Endothelial cell (in vitro differentiated cells): ENCODE data around the gene TNIP1. TPM values are rescaled to one million over a fixed set of nuclear protein-coding genes. Genes with fewer than 3 reads are reported as not detected.

Experiments
- DNase-seq: peaks from one replicate; pipeline ENCODE4 v3.0.0; 2021; ENCODE audit warnings: low spot score
- H3K27ac Mint-ChIP-seq: one replicate; pipeline ENCODE4 v1.8.0; 2021; ENCODE audit warnings: mixed read lengths, inconsistent platforms; ENCODE audit not compliant: unreplicated experiment
- H3K27me3 Mint-ChIP-seq: one replicate; pipeline ENCODE4 v1.8.0; 2021; ENCODE audit warnings: mild to moderate bottlenecking, moderate library complexity, mixed read lengths, inconsistent platforms; ENCODE audit not compliant: unreplicated experiment
- H3K36me3 Mint-ChIP-seq: one replicate; pipeline ENCODE4 v1.8.0; 2021; ENCODE audit warnings: mild to moderate bottlenecking, low read depth, mixed read lengths, inconsistent platforms; ENCODE audit not compliant: unreplicated experiment
- H3K4me1 Mint-ChIP-seq: one replicate; pipeline ENCODE4 v1.8.0; 2021; ENCODE audit warnings: mild to moderate bottlenecking, mixed read lengths, inconsistent platforms; ENCODE audit not compliant: unreplicated experiment
- H3K4me3 Mint-ChIP-seq: one replicate; pipeline ENCODE4 v1.8.0; 2021; ENCODE audit warnings: mild to moderate bottlenecking, mixed read lengths, inconsistent platforms; ENCODE audit not compliant: unreplicated experiment
- H3K9me3 Mint-ChIP-seq: one replicate; pipeline ENCODE4 v1.8.0; 2021; ENCODE audit warnings: mixed read lengths, inconsistent platforms; ENCODE audit not compliant: unreplicated experiment
- total RNA-seq: library from RNA; stranded (reverse); fragmentation: NEBNext Ultra II Directional; extraction: Animal tissue kit (Norgen Biotek cat#: 25700); gene quantifications from one replicate; pipeline ENCODE4 v1.2.1, GENCODE V29; 2021; ENCODE audit not compliant: unreplicated experiment
- TF ChIP-seq, protein P1 (sequence below): fragments of 200-600 bp; sonication (generic); IDR thresholded peaks from one replicate; pipeline ENCODE4 v1.5.0; 2021; ENCODE audit warnings: antibody characterized with exemption; ENCODE audit not compliant: unreplicated experiment

The TNIP1 gene
- total RNA-seq, 1 donor from 2014 or later: 76.0 TPM

DNA sequence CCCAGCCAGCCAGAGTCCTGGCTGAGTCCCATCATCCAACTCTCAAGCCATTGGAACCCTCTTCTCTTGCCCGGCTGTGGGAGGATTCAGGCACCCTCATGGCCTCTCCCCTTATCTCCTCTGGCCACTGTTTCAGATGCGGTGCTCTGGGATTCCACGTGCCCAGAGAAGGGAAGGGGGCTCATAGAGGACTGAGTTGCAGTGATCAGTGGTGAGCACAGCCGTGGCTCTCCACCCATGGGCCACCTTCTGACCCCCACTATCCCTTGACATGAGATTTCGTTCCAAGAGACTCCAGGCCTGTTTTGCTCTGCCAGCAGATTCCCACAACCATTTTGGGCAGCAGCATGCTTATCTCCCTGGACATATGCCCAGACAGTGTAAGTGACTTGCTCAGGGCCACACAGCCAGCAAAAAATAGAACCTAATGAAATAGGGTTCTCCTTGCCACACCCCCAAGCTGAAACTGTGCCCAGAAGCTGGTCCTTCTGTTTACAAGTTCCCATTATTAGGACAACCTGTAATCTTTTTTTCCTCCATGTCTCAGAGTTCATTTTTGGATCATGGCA lies 57.7 kb downstream of the TNIP1 start:
- H3K9me3 Mint-ChIP-seq: no peaks in the 10 kb centered on the region
- H3K27me3 Mint-ChIP-seq: peaks cover 7% of the 10 kb centered on the region
- H3K36me3 Mint-ChIP-seq: peaks cover 6% of the 10 kb centered on the region
- no peak overlapping the region for H3K27ac Mint-ChIP-seq
- DNase-seq: no peak
- peaks cover 4% of the 10 kb centered on the region for H3K4me1 Mint-ChIP-seq
- TF ChIP-seq, protein P1, sequence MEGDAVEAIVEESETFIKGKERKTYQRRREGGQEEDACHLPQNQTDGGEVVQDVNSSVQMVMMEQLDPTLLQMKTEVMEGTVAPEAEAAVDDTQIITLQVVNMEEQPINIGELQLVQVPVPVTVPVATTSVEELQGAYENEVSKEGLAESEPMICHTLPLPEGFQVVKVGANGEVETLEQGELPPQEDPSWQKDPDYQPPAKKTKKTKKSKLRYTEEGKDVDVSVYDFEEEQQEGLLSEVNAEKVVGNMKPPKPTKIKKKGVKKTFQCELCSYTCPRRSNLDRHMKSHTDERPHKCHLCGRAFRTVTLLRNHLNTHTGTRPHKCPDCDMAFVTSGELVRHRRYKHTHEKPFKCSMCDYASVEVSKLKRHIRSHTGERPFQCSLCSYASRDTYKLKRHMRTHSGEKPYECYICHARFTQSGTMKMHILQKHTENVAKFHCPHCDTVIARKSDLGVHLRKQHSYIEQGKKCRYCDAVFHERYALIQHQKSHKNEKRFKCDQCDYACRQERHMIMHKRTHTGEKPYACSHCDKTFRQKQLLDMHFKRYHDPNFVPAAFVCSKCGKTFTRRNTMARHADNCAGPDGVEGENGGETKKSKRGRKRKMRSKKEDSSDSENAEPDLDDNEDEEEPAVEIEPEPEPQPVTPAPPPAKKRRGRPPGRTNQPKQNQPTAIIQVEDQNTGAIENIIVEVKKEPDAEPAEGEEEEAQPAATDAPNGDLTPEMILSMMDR: no peak
- no peak overlapping the region for H3K4me3 Mint-ChIP-seq

DNA sequence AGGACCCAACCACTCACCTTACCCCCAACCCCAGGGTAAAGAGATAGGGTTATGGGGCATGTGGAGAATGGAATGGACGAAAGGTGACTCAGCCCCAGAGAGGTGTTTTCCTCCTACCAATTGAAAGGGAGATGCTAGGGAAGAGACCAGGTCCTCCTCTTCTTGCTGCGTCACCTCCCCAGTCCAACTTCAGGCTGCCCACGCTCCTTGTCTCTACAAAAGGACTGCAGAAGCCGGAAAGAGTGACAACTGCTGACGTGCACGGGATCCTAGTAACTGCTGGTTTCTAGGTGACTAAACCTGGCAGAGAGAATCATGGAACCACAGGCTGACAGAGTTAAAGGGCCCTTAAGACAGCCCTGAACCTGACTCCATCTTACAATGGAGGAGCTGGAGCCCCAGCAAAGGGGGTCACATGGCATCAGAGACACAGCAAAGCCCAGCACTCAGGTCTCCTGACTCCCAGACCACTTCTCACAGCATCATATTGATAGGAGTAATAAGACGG lies 58.3 kb downstream of the TNIP1 start:
- DNase-seq: no peak
- no peak overlapping the region for H3K27ac Mint-ChIP-seq
- H3K36me3 Mint-ChIP-seq: peaks cover 5% of the 10 kb centered on the region
- peaks cover 7% of the 10 kb centered on the region for H3K27me3 Mint-ChIP-seq
- no peaks in the 10 kb centered on the region for H3K9me3 Mint-ChIP-seq
- H3K4me3 Mint-ChIP-seq: no peak overlapping the region
- TF ChIP-seq, protein P1: no peak
- peaks cover 4% of the 10 kb centered on the region for H3K4me1 Mint-ChIP-seq

DNA sequence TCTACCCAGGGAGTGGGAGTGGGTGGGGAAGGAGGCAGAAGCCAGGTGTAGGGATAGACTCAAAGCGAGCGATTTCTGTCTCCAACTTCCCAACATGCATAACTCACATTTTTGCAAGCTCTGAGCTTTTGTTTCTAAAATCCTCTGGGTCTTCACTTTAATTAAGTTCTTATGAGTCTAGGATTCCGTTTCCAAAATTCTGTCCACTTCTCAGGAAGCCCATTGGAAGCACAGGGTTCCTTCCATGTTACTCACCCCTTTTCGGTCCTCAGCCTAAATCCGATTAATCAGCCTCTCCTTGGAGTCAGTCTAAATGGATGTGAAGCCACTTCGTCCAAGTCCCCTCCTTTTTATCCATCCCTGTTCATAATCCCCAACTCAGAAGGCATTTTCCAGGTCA lies 59.1 kb downstream of the TNIP1 start:
- DNase-seq: no peak
- Mint-ChIP-seq H3K4me3 (peak overlapping the region; percentile 52), H3K27ac (no peak overlapping the region)

DNA sequence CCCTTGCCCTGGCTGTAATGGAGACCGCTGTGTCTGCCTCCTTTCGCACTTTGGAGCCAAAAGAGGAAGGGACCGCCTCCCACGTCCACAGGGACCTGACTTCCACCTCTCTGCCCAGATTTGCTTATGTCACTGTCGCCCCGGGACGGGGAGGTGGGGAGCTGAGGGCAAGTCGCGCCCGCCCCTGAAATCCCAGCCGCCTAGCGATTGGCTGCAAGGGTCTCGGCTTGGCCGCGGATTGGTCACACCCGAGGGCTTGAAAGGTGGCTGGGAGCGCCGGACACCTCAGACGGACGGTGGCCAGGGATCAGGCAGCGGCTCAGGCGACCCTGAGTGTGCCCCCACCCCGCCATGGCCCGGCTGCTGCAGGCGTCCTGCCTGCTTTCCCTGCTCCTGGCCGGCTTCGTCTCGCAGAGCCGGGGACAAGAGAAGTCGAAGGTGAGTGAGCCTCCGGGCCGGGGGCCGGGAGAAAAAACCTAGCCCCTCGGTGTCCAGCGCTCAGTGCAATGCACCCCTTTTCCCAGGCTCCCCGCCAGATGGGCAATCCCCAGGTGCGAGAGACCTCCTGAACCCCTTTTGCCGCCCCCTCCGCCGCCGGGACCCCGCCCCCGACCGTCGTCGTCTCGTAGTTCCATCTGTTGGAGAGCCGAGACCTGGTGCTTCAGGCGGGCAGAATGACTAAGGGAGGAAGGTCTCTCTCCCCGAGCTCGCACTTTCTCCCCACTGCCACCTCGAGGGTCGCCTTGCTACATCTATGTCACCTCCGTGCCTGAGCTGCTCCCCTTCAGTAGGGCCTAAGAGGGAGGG lies 60.3 kb downstream of the TNIP1 start, which contains the start of gene GPX3:
GPX3 (plus strand) TSS at position 288 of the 807 bp plus-strand sequence; CDS start at position 352, 64 bp downstream.
- no peaks in the 10 kb centered on the region for H3K9me3 Mint-ChIP-seq
- H3K4me3 Mint-ChIP-seq: peak within 1 kb of the TSS; percentile 88
- peaks cover 4% of the 10 kb centered on the region for H3K4me1 Mint-ChIP-seq
- H3K27ac Mint-ChIP-seq: no peak within 1 kb of the TSS
- H3K27me3 Mint-ChIP-seq: peaks cover 7% of the 10 kb centered on the region
- TF ChIP-seq, protein P1: no peak
- DNase-seq: peak; percentile 79
- H3K36me3 Mint-ChIP-seq: no peaks in the 10 kb centered on the region

More for the DNA sequence above, 59.1 kb downstream of the TNIP1 start:
- Mint-ChIP-seq H3K36me3 (peaks cover 5% of the 10 kb centered on the region), H3K27me3 (peaks cover 7% of the 10 kb centered on the region), H3K4me1 (peaks cover 4% of the 10 kb centered on the region), H3K9me3 (no peaks in the 10 kb centered on the region)
- TF ChIP-seq, protein P1: no peak

DNA sequence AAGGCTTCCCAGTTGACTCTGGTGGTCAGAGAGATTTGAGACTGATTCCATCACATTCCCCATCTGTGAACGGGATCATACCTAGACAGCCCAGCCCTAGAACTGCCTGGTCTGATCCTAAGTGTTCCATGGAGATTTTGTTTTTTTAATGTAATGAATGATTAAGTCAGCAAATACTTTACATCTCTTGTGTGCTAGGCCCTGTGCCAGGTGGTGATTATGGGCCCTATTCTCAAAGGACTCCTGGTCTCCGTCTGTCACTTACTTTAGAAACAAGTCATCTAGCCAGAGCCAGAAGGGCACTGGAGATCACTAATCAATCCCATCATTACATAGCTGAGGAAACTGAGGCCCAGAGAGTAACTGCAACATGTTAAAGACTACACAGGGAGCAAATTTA lies 61.5 kb downstream of the TNIP1 start:
- no peaks in the 10 kb centered on the region for H3K36me3 Mint-ChIP-seq
- peaks cover 7% of the 10 kb centered on the region for H3K27me3 Mint-ChIP-seq
- H3K9me3 Mint-ChIP-seq: no peaks in the 10 kb centered on the region
- H3K27ac Mint-ChIP-seq: no peak overlapping the region
- TF ChIP-seq, protein P1: no peak
- no peak overlapping the region for H3K4me3 Mint-ChIP-seq
- DNase-seq: no peak
- peaks cover 4% of the 10 kb centered on the region for H3K4me1 Mint-ChIP-seq
